GM19372 (cell line): ENCODE measurements around the gene COASY.
"Not testable (repeated sequence)": the region's sequence is repeated elsewhere in the genome, so short reads cannot be mapped to it uniquely, and the experiment has no call there.

Experiments used
- ATAC-seq: cut with Tn5 transposase; IDR thresholded peaks from one replicate; pipeline ENCODE4 v1.9.1; 2021; ENCODE audit warnings: mild to moderate bottlenecking, low read depth, moderate library complexity; ENCODE audit not compliant: unreplicated experiment

Gene COASY

GRCh38 chr17:42609182-42609813 lies 47.4 kb downstream of the COASY start, which contains the start of the genes RETREG3 and TUBG1:
Gene RETREG3, minus strand, starts transcription at chr17:42609374. Its CDS starts 50 bp downstream, at chr17:42609324.
Gene TUBG1, plus strand, starts transcription at chr17:42609683. Its CDS starts 55 bp downstream, at chr17:42609738.
- peak; percentile 96 for ATAC-seq

GRCh38 chr17:42609814-42610801 lies 48.2 kb downstream of the COASY start:
- not testable (repeated sequence) for ATAC-seq

GRCh38 chr17:42612013-42612412 lies 50.1 kb downstream of the COASY start:
- no peak for ATAC-seq

- no peak for ATAC-seq
Observed at GRCh38 chr17:42613699-42614295, 51.8 kb downstream of the COASY start.
